Stimulated activated CD8-positive, alpha-beta memory T cell treated with anti-CD3 and anti-CD28 coated beads, Interleukin-15, amount 100 ng/mL, for 48 hours (primary cell): ENCODE data around the gene HMGCS2.
"Not testable (repeated sequence)": the region's sequence is repeated elsewhere in the genome, so short reads cannot be mapped to it uniquely, and the experiment has no call there.

ENCODE experiments used
- DNase-seq, 2 donors: peaks; one replicate each; pipeline ENCODE4 v3.0.0-alpha.2; 2020; ENCODE audit warnings: low read depth in 2 of 2

HMGCS2 gene

DNA sequence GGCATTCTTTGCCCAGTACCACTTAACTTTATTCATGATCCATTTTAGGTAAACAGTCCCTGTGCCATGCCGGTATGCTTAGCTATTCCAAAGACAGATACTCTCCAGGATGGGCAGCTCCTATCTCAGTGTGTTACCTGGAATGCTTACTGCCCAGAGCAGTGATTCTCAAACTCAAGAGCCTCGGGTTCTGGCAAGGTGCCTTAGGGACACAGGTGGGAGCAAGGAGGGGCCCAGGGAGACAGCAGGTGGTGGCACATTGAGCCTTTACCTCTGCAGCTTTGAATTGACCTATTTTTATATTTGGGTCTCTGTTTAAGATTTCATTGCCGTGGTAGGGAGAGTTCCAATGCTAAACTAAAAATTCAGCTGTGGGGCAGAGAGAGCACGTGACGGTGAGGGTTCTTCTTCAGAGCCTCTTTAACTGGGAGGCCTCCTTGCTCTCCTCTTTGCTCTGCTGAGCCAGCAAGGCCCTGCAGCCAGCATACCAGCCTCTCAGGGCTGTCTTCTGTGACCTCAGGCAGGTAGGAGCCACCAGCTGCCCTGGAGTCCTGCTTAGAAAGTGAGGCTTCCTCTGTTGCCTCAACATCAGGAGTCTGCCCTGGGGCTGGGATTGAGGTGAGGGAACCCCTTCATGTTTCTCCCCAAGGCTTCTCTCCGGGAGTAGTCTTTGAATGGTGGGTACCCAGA is 36.8 kb downstream of the HMGCS2 start:
- DNase-seq: no peak

DNA sequence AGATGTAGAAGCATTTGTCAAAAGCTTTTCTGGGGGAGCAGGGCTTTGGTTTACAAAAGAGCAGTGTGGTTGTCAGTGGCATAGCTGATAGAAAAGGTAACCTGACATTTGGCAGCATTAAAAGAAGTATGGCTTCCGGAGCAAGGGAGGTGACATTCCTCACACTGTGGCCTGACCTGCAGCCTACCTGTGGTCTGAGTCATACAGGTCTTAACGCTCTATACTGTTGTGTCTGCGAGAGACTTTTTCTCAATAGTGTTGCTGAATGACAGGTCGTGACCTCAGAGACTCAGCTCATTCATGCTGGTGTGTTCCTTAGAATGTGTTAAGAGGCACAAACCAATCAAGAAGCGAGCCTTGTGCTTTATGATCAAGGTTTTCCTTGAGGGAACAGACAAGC is 37.6 kb downstream of the HMGCS2 start:
- no peak for DNase-seq

DNA sequence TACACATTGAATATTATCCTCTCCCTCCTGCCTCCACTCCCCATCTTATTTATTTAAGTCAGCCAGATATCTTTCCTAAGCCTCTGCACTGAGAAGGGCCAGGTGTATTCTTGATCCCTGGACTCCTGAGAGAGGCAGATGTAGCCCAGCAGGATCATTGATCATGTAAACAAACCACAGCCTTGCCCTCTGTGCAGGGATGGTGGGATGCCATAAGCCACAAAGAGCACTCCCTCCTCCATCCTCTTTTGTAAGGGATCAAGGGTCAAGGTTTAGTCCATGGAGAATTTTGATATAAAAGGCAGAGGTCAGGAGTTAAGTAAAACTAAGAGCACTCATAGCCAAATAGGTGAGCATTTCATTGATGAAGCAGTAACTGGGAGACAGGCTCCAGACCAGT is 39.7 kb downstream of the HMGCS2 start:
- DNase-seq: no peak

- DNase-seq: no peak
Observed at GRCh38 chr1:119727991-119728390, 40.7 kb downstream of the HMGCS2 start.

- no peak for DNase-seq
Observed at GRCh38 chr1:119725626-119726025, 43.1 kb downstream of the HMGCS2 start.

GRCh38 chr1:119724611-119725218 is 44.0 kb downstream of the HMGCS2 start:
- no peak for DNase-seq

- no peak for DNase-seq
Observed at GRCh38 chr1:119721896-119722295, 46.8 kb downstream of the HMGCS2 start.

DNA sequence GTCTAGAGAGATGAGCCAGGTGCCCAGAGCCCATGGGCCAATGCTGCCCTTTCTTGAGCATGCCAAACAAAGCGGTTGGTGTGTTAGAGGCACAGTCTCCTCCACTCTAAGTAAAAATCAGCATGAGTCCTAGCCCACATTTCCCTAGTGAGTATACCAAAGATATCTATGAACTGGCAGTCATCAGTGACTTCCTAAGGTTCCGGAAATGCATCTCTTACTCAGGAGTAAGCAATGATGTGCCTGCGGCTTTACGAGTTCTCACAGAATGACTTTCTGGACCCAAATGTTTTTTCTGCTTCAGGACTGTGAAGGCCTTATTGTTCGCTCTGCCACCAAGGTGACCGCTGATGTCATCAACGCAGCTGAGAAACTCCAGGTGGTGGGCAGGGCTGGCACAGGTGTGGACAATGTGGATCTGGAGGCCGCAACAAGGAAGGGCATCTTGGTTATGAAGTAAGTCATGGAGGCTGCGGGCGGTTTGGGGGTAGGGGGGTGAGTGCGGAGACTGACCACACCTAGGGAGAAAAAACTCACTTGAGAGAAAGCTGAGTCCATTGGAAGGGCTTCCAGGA is 47.8 kb downstream of the HMGCS2 start:
- no peak for DNase-seq

DNA sequence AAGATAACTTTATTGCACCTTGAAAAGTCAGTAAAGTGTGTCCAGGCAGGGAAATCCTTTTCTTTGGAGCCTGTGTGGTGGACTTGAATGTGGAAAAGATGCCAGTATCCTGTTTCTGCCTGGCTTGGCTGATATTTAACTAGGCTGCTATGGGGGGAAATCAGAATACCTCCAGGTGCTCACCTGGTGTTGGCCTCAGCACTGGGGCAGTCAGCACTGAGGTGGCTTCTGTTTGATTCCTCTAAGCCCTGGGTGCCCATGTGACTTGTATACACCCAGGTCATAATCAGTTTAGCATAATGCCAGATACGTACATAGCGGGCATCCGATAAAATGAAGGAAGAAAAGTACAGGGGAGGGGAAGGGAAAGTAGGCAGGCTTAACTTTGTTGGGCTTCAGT is 49.7 kb downstream of the HMGCS2 start:
- DNase-seq: no peak

DNA sequence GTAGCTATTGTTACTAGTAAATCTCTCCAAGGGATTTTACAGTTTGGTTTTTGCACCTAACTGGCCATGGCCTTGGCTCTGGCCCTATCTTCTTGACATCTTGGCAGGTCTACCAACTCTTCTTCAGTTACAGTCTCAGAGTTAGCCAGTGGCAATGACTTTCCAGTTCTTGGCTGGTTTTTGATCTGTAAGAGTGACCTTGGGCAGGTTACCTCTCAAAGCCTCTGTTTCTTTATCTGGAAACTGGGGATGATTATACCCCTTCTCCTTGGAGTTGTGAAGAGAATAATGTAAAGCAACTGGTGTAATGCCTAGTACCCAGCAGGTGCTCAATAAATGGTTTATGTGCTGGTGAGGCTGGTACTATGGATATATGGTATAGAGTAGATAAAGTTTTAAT is 50.3 kb downstream of the HMGCS2 start:
- DNase-seq: no peak

GRCh38 chr1:119715542-119715941 is 53.2 kb downstream of the HMGCS2 start:
- DNase-seq: no peak

GRCh38 chr1:119714583-119714982 is 54.1 kb downstream of the HMGCS2 start:
- no peak for DNase-seq

GRCh38 chr1:119713749-119714456 is 54.8 kb downstream of the HMGCS2 start:
- no peak for DNase-seq

- DNase-seq: no peak
Observed at GRCh38 chr1:119713039-119713748, 55.5 kb downstream of the HMGCS2 start.

DNA sequence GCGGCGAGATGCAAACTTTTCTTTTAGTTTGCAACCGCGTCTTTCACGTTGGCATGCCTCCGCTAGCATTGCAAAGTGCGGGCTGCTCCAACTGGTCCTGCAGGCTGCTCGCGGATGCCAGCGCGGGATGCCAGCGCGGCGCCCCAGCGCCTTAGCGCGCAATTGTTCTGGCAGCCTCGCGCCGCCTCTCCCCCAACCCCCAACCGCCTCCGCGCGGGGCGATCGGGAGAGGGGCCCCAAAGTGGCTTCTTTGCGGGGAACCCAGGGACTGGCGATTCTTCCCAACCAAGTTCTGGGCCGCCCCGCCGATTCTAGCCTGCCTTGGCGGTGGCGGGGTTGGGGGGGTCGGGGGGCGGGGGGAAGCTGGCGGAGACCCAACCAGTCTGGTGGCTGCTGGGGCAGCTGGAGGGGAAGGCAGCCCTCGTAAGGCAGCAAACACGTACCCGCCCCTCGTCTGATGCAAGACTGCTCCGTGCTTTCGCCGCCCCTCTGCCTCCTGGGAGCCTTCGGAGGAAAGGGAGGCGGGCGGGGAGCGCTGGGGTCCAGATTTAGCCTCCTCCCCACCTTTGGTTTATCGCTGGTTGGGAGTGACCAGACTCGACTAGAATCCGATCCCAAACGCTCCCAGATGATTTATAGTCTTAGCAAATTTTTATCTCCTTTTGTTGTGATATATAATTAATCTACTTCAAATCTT is 56.2 kb downstream of the HMGCS2 start:
- peak; percentile 64 to 65 for DNase-seq

DNA sequence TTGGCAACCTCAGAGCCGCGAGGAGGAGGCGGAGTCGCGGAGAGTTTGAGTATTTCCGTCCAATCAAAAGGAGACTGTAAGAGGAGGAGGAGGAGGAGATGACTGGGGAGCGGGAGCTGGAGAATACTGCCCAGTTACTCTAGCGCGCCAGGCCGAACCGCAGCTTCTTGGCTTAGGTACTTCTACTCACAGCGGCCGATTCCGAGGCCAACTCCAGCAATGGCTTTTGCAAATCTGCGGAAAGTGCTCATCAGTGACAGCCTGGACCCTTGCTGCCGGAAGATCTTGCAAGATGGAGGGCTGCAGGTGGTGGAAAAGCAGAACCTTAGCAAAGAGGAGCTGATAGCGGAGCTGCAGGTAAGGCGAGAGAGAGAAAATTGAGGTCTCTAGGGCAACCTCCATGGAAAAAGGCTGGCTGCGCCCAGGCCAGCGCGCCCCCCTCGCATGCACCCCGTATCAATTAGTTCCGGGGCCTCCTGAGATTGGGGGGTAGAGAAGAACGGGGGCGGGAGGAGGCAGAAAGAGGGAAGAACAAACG is 56.8 kb downstream of the HMGCS2 start, which contains the start of gene PHGDH:
Gene PHGDH, plus strand, starts transcription at position 131 of the 538 bp plus-strand sequence. Its CDS starts 89 bp downstream, at position 220.
- DNase-seq: peak; percentile 55 to 57

DNA sequence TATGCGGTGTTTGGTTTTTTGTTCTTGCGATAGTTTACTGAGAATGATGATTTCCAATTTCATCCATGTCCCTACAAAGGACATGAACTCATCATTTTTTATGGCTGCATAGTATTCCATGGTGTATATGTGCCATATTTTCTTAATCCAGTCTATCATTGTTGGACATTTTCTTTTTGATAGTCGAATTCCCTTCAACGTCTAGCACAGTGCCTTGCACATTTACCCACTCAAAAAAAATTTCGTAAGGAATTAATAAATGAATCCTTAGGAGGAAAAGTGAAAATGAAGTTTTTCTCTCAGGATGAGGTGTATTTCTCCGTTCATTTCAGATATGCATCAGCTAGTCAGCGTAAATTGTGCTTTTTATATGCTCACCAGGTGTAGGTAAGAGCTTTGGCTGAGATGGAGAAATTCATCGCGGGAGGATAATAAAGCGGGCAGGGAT is 57.3 kb downstream of the HMGCS2 start:
- not testable (repeated sequence) for DNase-seq

GRCh38 chr1:119706599-119706998 is 62.1 kb downstream of the HMGCS2 start:
- not testable (repeated sequence) for DNase-seq

DNA sequence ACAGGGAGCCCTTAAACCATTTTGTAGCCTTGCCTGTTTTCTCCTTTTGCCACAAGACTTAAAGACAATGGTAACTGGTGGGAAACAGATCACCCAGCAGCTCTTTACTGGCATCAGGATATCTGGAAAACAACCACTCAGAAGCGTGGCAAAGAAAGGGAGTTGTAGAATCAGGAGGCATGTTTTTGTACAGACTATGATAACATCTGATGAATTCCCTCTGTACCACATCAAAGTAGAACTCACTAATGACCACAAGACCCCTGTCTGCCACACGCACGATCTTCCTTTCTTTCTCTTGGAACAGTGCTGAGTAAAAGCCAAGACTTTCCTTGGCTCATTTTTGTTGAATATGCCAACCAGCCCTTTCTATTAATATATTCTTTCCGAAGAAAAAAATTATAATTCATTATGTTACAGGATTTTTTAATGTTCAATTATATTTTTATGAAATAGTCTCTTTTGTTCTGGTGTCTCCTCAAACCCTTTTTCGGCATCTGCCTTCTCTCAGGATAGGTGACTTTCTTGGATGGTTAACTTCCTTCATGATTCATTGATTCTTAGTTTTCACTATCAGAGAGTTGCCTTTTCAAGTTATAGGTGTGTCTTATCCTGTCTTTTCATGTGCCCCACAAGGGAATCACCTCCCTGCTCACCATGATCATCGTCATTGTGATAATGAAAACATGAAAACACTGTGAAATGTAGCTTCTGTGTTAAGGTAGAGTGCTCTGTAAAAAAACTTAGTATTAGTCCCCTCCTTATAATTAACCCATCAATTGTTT is 64.8 kb downstream of the HMGCS2 start:
- no peak for DNase-seq

DNA sequence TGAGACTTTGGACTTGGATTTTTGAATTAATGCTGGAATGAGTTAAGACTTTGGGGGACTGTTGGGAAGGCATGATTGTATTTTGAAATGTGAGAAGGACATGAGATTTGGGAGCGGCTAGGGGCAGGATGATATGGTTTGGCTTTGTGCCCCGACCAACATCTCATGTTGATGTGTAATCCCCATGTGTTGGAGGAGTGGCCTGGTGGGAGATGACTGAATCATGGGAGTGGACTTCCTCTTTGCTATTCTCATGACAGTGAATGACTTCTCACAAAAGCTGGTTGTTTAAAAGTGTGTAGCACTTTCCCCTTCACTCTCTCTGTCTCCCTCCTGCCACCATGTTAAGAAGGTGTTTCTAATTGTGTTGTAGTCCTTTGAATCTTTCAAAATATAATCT is 66.3 kb downstream of the HMGCS2 start:
- DNase-seq: no peak
